ENCODE data around the gene JPH3.
"Not testable (repeated sequence)": the region's sequence is repeated elsewhere in the genome, so short reads cannot be mapped to it uniquely, and the experiment has no call there.

JPH3 gene

DNA sequence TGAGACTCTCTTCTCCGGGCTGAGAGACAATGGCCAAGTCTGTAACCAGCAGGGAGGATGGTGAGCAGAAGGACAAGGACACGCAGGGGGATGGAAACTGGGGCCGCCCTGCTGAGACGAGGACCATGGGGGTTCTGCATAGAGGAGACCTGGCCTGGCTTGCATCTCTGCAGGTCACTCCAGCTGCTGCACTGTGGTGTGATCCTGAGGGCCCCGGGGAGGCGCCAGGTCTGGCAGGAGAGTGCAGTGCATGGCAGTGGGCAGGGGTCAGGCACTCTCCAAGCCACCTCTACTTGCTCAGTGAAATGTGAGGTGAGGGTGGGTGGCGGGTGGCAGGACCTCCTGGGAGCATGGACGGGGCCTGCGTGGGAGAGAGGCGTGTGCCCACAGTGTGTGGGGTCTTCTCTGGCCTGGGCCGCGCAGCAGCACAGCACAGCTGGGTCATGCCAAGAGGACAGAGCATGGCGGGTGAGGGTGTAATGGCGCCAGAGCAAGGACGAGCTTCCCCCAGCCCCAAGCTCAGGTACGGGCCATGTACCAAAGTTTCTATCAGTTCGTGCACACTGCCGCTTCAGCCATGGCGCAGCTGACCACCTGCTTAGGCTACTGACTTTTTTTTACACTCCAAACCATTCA, 120.4 kb downstream of the JPH3 start:
- DNase-seq = no peak

DNA sequence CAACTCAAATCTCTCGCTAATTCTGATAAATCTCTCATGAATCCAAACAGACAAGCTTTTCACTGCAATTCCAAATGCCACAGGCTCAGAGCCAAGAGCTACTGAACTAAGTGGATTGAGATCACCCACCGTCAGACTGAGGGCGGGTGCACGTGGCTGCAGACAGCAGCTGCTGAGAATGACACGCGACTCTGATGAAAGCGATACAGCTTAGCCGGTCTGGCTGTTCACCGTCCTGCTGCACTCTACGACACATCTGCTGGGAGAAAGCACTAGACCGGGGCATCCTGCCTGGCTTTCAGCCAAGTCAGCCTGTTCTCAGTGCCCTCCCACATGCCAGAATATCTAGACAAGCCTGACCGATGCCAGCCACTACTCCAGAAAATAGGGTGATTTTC, 120.9 kb downstream of the JPH3 start:
- DNase-seq = no peak

DNA sequence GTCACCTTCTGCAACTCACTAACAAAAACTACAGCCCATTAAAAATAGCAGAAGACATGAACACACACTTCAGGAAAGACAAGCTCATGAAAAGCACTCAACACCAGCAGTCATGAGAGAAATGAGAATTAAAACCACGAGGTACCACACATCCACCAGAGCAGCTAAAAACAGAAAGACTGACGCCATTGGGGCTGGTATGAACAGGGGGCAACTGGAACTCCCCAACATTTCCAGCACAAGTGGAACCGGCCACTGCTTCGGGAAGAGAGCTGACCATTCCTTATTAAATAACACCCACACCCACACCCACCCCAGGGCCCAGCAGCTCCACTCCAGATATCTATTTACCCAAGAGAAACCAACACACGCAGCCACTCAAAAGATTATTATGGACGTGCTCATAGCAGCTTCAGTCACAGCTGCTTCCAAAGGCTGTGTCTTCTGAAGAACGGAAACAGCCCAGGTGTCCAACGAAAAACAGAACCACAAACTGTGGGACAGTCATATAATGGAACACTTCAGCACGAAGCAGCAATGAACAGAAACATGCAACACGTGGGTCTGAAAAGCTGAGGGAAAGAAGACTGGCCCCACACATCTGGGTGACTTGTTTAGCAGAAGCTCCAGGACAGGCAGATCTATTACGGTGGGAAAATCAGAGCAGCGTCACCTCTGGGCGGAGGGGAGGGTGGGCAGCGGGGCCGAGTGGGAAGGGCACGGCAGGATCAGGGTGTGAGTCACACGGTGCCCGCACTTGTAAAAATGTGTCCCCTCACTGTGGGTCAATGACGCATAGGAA, 122.4 kb downstream of the JPH3 start:
- no peak for DNase-seq

DNA sequence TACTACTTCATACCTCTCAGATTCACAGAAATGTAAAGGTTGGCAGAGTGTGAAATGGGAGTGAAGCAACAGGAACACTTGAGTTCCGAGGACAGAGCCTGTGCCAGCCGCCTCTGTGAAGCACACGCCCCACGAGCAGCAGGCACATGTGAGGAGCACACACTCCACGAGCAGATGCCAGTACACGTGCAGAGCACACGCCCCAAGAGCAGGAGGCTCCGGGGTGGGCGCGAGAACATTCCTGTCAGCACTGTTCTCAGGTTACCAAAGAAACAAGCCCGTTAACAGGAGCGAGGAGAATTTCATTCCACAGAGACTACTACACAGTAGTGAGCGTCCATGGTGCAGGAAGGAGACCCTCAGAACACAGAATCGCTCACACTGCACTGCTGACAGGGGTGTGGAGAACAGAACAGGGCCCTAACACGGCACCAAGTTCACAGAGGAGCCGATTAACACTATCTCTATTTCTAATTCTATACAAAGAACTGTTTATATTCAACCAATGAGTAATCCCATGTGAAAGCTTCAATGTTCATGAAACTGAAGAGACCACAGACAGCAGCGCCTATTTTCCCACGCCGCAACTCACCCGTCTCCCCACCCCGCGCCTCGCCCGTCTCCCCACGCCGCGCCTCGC, 123.4 kb downstream of the JPH3 start:
- DNase-seq = no peak

DNA sequence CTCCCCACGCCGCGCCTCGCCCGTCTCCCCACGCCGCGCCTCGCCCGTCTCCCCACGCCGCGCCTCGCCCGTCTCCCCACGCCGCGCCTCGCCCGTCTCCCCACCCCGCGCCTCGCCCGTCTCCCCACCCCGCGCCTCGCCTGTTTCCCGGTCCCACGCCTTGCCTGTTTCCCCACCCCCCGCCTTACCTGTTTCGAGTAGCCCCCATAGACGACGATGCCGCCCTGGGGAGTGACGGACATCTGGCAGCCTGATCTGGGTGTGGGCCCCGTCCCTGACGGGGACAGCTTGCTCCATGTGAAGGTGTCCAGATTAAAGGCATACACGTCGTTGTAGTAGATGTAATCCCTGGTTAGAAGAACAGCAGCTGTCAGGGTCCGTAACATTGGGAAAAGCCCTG, 124.3 kb downstream of the JPH3 start:
- DNase-seq = not testable (repeated sequence)

DNA sequence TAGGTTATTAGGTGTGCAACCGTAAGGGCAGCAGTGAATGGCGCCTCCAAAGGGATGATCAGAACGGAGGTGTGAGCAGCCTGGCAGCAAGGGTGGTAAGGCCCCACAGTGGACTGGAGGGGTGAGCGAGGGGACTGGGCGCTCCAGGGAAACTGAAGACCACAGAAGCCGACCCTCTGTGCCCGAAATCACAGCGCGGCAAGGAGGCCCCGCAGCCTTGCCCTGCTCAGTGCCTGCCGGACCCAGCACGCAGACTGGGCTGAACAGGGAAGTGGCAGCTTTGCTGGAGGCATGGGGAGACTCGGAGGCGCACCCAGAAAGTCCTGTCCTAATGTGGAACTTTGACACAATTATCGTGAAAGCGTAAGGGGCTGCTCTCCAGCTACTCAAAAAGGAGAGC, 125.0 kb downstream of the JPH3 start:
- DNase-seq = no peak

DNA sequence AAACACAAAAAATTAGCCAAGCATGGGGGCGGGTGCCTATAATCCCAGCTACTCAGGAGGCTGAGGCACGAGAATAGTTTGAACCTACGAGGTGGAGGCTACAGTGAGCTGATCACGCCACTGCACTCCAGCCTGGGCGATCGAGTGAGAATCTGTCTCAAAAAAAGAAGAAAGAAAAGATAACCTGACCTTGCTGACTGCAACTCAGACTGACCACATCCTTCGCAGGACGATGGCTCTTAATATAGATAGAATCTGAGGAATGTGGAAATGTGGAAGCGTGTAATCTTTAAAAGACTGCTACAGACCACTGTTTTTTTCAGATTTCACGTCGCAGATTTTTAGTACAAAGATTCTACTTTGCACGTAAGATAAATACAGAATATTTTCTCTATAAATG, 125.7 kb downstream of the JPH3 start:
- no peak for DNase-seq

DNA sequence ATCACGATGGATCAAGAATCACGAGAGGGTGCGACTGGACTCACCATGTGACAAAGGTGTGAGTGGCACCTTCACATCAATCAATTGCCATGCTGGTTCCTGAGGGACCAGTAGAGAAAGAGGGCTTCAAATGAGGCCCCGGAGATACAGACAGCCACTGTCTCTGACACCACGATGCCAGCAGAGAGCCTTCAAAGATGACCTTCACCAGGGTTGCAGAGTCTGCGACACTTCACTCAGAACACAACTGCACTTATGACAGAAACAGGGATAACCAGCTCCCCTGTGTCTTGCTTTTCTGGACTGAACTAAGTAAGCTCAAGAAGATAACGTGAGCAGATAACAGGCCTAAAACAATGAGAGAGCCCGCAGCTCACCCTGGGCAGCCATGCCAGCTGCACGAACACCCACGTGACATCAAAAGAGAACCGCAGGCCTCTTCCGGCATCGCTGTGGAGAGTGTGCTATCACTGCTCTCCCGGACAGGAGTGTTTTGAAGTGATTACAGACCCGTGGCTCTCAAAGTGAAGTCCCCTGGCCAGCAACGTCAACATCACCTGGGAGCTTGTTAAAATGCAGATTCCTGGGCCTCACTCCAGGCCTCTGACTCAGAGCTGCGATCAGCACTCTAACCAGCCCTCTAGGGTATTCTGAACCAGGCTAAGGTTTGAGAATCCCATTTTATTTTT, 127.1 kb downstream of the JPH3 start:
- no peak for DNase-seq

DNA sequence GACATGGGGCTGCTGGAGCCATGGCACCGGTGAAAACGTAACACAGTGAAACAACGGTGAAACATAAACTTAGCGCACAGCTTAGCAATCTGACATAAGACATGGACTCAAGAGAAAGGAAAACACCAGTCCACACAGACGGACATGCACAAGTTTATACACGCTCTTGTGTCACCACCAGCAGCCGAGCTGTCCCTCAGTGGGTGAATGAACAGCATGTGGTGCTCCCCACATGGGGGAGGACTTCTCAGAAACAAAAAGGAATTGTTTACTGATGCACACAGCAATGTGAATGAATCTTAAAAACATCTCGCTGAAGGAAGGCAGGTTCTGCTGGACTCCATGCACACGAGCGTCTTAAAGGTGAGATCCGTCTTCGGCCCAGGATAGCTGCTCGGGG, 129.3 kb downstream of the JPH3 start:
- no peak for DNase-seq

DNA sequence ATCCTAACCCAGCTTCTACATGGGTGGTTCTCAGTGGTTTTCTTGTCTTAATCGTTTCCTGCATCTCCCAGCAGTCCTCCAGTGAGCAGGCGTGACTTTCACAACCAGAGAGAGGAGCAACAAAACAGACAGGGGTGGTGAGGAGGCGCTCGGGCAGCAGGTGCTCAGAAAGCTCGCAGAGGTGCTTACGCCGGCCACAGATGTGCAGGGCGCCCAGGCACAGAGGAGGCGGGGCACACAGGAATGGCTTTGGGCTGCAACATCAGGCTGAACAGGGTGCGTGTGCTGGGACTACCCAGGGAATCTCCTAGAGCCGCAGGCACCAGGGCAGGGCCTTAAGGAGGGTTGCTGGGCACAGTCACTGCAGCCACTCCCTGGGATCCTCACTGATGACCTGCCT, 130.9 kb downstream of the JPH3 start:
- DNase-seq = no peak

DNA sequence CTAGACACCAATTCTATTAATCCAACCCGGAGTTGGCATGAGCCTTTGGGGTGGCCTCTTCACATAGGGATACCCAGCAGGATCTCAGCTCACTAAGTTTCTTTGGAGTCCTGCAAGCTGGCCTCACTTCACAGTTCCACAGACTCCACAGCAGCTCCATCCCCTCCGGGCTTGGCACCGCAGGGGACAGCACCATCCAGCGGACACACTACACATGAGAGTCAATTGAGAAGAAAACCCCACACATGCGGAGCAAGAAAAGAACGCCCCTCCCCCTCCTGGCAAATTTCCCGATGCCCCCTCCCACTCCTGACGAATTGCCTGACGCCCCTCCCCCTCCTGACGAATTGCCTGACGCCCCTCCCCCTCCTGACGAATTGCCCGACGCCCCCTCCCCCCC, 132.3 kb downstream of the JPH3 start:
- no peak for DNase-seq

DNA sequence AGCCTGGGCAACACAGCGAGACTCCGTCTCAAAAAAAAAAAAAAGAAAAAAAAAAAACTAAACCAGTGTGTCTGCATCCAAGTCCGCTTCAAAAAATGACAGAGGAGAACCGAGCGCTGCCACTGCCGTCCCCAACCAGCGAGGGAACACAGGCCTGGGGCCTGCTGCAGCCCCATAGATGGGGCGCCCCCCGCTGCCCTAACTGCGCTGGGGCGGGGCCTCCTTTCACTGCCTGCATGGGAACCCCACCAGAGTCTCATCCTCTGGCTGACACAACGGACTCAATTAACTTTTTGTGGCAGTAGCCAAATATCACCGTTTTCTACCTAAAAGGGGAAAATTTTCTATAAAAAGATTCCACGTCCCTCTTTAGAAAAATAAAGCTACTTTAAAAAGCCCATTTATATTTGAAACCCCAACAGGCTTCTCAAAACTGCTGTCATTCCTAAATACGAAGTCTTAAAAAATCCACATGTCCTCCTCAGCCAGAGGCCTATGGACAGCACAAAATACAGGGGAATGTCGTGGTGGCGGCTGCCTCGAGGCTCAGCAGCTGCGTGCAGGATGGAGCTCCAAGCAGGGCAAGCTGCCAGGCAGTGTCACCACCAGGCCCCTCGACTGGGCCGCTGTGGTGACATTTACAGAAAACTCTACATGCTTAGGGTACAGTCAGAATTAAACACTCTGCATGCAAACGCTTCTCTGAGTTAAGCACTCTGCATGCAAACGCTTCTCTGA, 133.1 kb downstream of the JPH3 start:
- no peak for DNase-seq

DNA sequence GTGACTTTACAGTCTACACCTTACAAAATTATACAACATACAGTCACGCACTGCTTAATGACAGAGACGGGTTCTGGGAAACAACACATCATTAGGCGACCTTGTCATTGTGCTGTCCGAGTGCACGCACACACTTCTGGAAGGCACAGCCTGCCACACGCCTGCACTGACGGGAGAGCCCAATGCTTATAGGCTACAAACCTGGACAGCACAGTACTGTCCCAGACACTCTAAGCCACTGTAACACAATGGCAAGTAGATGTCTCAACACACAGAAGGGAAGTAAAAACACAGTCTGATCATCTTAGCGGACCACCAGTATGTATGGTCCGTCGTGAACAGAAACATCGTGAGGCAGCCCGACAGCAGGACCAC, 133.7 kb downstream of the JPH3 start:
- DNase-seq = no peak

DNA sequence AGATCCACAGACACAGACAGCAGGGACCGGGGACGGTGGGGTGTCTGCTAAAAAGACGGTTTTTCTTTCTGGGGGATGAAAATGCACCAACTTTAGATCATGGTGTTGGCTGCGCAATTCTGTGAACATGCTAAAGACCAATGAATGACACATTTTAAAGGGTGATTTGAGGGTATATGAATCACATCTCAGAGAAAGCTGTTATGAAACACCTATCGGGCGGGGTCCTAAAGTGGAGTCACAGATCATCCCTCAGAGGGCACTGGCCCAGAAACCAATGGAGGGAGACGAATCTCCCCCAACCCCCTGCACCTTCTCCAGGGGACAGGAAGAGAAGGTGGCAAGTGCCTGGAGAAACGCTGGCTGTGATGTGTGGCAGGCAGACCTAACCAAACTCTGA, 137.5 kb downstream of the JPH3 start:
- no peak for DNase-seq

DNA sequence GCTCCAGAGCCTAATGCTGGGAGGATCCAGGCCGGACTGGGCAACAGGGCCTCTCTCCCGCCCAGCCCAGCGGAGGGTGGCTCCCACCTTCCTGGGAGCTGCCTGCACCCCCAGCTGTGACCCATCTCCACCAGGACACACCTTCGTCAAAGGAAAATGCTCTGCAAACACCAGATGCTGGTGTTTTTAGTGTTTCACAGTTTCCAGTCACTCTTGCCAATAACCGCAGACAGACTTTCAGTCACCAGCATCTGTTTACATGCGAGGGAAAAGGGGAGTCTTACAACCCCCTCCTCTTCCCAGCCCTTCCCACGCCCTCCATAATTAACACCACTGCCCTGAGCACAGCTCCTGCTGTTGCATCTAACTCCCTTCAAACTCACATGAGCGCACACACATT, 138.1 kb downstream of the JPH3 start:
- no peak for DNase-seq

DNA sequence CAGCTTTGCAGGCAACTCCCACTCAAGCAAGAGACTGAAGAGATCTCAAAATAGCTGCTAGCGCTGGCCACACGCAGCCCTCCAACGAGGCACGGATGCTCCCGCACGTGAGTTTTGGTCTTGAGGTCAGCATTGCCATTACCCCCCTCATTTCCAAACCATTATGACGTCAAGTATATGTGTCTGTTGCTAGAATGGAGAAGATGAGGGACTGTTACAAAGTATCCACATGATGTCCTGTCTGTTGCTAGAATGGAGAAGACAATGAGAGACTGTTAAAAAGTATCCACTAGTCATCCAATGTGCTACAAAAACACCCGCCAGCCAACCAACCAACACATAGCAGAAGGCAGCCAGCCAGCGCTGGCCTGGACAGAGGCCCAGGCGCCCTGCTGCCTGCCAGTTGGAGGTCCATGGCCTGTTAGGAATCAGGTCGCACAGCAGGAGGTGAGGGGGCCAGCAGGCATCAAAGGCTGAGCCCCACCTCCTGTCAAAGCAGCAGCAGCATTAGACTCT, 138.7 kb downstream of the JPH3 start:
- DNase-seq = no peak

DNA sequence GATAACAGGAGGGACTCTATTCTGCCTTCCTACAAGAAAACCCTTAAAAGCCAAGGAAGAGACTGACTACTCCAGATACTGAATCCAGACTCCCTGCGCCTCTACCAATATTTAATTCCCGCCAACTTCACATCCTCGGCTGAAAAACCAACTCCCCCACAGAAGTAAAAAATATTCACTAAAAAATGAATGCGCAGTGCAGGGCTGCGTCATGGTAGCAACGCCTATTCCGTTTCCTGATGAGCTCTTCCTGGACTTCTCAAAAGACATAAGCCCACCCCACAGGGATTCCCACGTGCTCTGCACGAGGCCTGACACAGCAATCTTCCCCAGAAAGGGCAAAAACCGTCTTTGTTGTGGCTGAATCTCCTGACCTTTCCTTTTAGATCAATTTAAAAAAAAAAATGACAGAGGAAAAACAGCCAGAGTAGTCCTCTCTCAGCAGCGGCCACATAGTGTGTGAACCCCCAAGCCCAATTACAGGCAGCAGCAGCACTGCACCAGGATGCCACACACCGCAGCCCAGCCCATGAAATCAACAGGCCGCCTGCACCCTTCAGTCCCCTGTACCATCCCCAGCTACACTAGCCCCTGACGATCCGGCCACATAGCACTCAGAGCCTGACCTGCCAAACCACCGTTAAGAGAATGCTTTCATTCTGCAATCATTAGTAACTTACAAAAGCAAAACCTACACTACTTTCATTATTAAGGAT, 139.6 kb downstream of the JPH3 start:
- no peak for DNase-seq

DNA sequence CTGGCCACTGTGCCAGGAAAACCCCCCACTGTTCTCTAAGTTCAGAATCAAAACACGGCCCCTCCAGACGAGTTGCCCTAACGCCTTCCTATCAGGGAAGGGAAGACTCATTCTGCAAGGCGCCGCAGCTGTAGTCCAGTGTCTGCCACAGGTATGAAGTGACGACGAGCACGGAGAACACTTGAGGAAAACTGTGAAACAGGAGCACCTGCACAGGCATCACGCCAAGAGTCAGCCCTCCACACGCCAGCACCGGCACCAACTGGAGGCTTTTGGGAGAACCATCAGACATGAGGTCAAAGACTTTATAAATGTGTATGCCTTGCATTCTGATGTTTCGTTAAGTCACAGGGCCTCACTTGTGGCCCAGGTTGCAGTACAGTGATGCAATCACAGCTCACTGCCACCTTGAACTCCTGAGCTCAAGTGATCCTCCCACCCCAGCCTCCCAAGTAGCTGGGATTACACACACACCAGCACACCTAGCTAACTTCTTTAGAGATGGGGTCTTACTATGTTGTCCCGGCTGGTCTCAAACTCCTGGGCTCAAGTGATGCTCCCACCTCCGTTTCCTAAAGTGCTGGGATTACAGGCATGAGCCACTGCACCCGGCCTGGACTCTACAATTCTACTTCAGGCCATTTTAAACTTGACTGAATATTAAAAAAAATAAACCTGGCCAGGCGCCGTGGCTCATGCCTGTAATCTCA, 140.6 kb downstream of the JPH3 start:
- no peak for DNase-seq

DNA sequence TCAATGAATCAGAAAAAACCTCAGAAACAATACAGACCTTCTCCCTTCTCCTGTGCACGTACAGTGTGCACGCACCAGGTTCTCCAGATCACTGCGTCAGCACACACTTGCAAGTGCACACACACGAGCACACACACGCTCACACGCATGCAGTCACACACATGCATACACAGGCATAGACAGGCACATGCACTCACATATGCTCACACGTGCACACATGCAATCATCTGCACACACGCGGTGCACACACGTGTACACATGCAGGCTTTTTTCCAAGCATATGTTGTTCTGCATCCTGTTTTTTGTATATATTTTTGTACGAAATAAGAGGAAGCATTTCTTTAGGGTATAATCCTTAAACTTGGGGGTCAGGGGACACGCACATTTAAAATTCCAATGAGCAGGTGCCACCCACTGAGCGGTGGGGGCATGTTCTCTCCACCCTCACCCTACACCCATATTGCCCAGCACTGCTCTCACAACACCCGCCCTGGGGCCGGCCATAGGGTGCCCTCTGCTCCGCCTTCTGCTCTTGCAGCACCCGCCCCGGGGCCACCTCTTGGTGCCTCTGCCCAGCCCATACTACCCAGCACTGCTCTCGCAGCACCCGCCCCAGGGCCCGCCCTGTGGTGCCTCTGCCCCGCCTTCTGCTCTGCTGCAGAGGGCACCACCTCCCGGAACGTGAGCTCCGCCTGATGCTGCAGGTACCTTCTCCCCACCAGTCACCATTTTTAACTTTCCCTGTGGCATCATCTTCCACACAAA, 142.6 kb downstream of the JPH3 start:
- no peak for DNase-seq

DNA sequence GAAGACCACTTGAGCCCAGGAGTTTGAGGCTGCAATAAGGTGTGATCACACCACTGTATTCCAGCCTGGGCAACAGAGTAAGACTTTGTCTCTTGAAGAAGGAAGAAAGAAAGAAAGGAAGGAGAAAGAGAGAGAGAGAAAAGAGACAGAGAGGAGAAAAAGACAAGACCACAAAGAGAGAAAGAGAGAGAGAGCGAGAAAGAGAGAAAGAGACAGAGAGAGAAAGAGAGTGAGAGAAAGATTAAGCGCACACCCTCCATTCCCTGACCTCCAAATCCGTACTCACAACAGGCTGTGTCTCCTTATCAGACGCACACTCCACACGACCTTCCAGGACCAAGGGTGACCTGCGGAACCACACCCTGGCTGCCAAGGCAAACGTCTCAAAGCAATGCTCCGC, 143.9 kb downstream of the JPH3 start:
- DNase-seq = no peak
